ENCODE data around the gene ME1.

ME1 gene

GRCh38 chr6:83443516-83443915 is 12.7 kb upstream of the ME1 start:
- Histone ChIP-seq H3K27ac (ENCODE audit: low read length) (no peak overlapping the region), H3K36me3 (ENCODE audit: insufficient read depth, low read length) (no peaks in the 10 kb centered on the region), H3K27me3 (ENCODE audit: insufficient read depth, low read length, poor library complexity) (no peaks in the 10 kb centered on the region), H3K79me2 (ENCODE audit: insufficient read depth, low read length) (no peaks in the 10 kb centered on the region), H3K9ac (ENCODE audit: low read depth, low read length) (no peak overlapping the region), H2AFZ (ENCODE audit: low read depth, low read length) (no peak overlapping the region), H4K20me1 (ENCODE audit: insufficient read depth, low read length) (no peaks in the 10 kb centered on the region), H3K4me3 (ENCODE audit: low read depth in 1 of 2, low read length in 2 of 2) (no peak overlapping the region), H3K4me1 (ENCODE audit: insufficient read depth, low read length) (no peaks in the 10 kb centered on the region), H3K9me3 (ENCODE audit: insufficient read depth, low read length, severe bottlenecking) (no peaks in the 10 kb centered on the region), H3K4me2 (ENCODE audit: insufficient read depth, low read length) (no peak overlapping the region)
- TF ChIP-seq CTCF (IDR thresholded peaks at IDR 0.05; ENCODE audit: borderline replicate concordance, extremely low read depth, low read length, poor library complexity, severe bottlenecking) (no peak), EZH2 (IDR thresholded peaks at IDR 0.05; ENCODE audit: borderline replicate concordance, low read depth, low read length, severe bottlenecking) (no peak)
- ATAC-seq (ENCODE audit: insufficient read depth, low read depth) (no peak), DNase-seq (no peak)

GRCh38 chr6:83442752-83443151 is 11.9 kb upstream of the ME1 start:
- Histone ChIP-seq H3K4me2 (ENCODE audit: insufficient read depth, low read length) (no peak overlapping the region), H3K4me3 (ENCODE audit: low read depth in 1 of 2, low read length in 2 of 2) (no peak overlapping the region), H3K27ac (ENCODE audit: low read length) (no peak overlapping the region), H4K20me1 (ENCODE audit: insufficient read depth, low read length) (no peaks in the 10 kb centered on the region), H3K9me3 (ENCODE audit: insufficient read depth, low read length, severe bottlenecking) (no peaks in the 10 kb centered on the region), H2AFZ (ENCODE audit: low read depth, low read length) (no peak overlapping the region), H3K9ac (ENCODE audit: low read depth, low read length) (no peak overlapping the region), H3K79me2 (ENCODE audit: insufficient read depth, low read length) (no peaks in the 10 kb centered on the region), H3K27me3 (ENCODE audit: insufficient read depth, low read length, poor library complexity) (no peaks in the 10 kb centered on the region), H3K36me3 (ENCODE audit: insufficient read depth, low read length) (no peaks in the 10 kb centered on the region), H3K4me1 (ENCODE audit: insufficient read depth, low read length) (no peaks in the 10 kb centered on the region)
- ATAC-seq (ENCODE audit: insufficient read depth, low read depth) (no peak), DNase-seq (no peak)
- TF ChIP-seq EZH2 (IDR thresholded peaks at IDR 0.05; ENCODE audit: borderline replicate concordance, low read depth, low read length, severe bottlenecking) (no peak), CTCF (IDR thresholded peaks at IDR 0.05; ENCODE audit: borderline replicate concordance, extremely low read depth, low read length, poor library complexity, severe bottlenecking) (no peak)

GRCh38 chr6:83439201-83439600 is 8.3 kb upstream of the ME1 start:
- no peaks in the 10 kb centered on the region for H3K79me2 ChIP-seq (ENCODE audit: insufficient read depth, low read length)
- no peak overlapping the region for H2AFZ ChIP-seq (ENCODE audit: low read depth, low read length)
- H3K27me3 ChIP-seq (ENCODE audit: insufficient read depth, low read length, poor library complexity), result no peaks in the 10 kb centered on the region
- H3K27ac ChIP-seq (ENCODE audit: low read length), result no peak overlapping the region
- H3K36me3 ChIP-seq (ENCODE audit: insufficient read depth, low read length), result no peaks in the 10 kb centered on the region
- no peaks in the 10 kb centered on the region for H3K9me3 ChIP-seq (ENCODE audit: insufficient read depth, low read length, severe bottlenecking)
- H3K9ac ChIP-seq (ENCODE audit: low read depth, low read length), result no peak overlapping the region
- no peak for TF ChIP-seq CTCF (IDR thresholded peaks at IDR 0.05; ENCODE audit: borderline replicate concordance, extremely low read depth, low read length, poor library complexity, severe bottlenecking)
- no peak for TF ChIP-seq EZH2 (IDR thresholded peaks at IDR 0.05; ENCODE audit: borderline replicate concordance, low read depth, low read length, severe bottlenecking)
- no peaks in the 10 kb centered on the region for H3K4me1 ChIP-seq (ENCODE audit: insufficient read depth, low read length)
- ATAC-seq (ENCODE audit: insufficient read depth, low read depth) (no peak), DNase-seq (no peak)
- no peak overlapping the region for H3K4me2 ChIP-seq (ENCODE audit: insufficient read depth, low read length)
- no peaks in the 10 kb centered on the region for H4K20me1 ChIP-seq (ENCODE audit: insufficient read depth, low read length)
- no peak overlapping the region for H3K4me3 ChIP-seq (ENCODE audit: low read depth in 1 of 2, low read length in 2 of 2)

- TF ChIP-seq CTCF (IDR thresholded peaks at IDR 0.05; ENCODE audit: borderline replicate concordance, extremely low read depth, low read length, poor library complexity, severe bottlenecking), result no peak
Observed at GRCh38 chr6:83436674-83437073, 5.8 kb upstream of the ME1 start.

More at GRCh38 chr6:83436674-83437073, 5.8 kb upstream of the ME1 start:
- Histone ChIP-seq H3K4me3 (ENCODE audit: low read depth in 1 of 2, low read length in 2 of 2) (no peak overlapping the region), H2AFZ (ENCODE audit: low read depth, low read length) (no peak overlapping the region), H3K9me3 (ENCODE audit: insufficient read depth, low read length, severe bottlenecking) (no peaks in the 10 kb centered on the region), H3K4me2 (ENCODE audit: insufficient read depth, low read length) (no peak overlapping the region), H3K27ac (ENCODE audit: low read length) (no peak overlapping the region), H3K27me3 (ENCODE audit: insufficient read depth, low read length, poor library complexity) (no peaks in the 10 kb centered on the region), H3K36me3 (ENCODE audit: insufficient read depth, low read length) (no peaks in the 10 kb centered on the region), H3K9ac (ENCODE audit: low read depth, low read length) (no peak overlapping the region), H4K20me1 (ENCODE audit: insufficient read depth, low read length) (no peaks in the 10 kb centered on the region), H3K79me2 (ENCODE audit: insufficient read depth, low read length) (no peaks in the 10 kb centered on the region), H3K4me1 (ENCODE audit: insufficient read depth, low read length) (no peaks in the 10 kb centered on the region)
- no peak for DNase-seq
- ATAC-seq (ENCODE audit: insufficient read depth, low read depth), result no peak
